ENCODE measurements around the gene BCL2L15. TPM values are rescaled to one million over a fixed set of nuclear protein-coding genes. Genes with fewer than 3 reads are reported as not detected.

BCL2L15 gene
- total and polyA plus RNA-seq, 2 donors (not counting 1 experiment from before 2014, with no cell fraction given): under 0.01 to 0.19 TPM

- H4K20me1 ChIP-seq (ENCODE audit: control insufficient read depth, extremely low read depth, insufficient read depth, low read length): no peaks in the 10 kb centered on the region
- no peaks in the 10 kb centered on the region for H3K79me2 ChIP-seq (ENCODE audit: control insufficient read depth, insufficient read depth, low read length)
- no peak for DNase-seq (ENCODE audit: low read depth in 2 of 2)
- H3K4me3 ChIP-seq (replicated peaks in 1 of 4; ENCODE audit: control extremely low read depth in 1 of 4, insufficient read depth in 1 of 4, low read depth in 3 of 4, low read length in 4 of 4): no peak overlapping the region
- peaks cover 6% of the 10 kb centered on the region for H3K4me1 ChIP-seq (ENCODE audit: control insufficient read depth, extremely low read depth, insufficient read depth, low read length)
- no peak overlapping the region for H3K4me2 ChIP-seq (ENCODE audit: extremely low read depth, insufficient read depth, low read length)
- no peaks in the 10 kb centered on the region for H3K9me3 ChIP-seq (ENCODE audit: control insufficient read depth, insufficient read depth, low read depth, low read length)
- H2AFZ ChIP-seq (ENCODE audit: low read length): no peak overlapping the region
- no peaks in the 10 kb centered on the region for H3K36me3 ChIP-seq (ENCODE audit: control insufficient read depth, insufficient read depth, low read length)
- no peak overlapping the region for H3K27ac ChIP-seq (ENCODE audit: insufficient read depth, low read length)
- TF ChIP-seq EZH2 (IDR thresholded peaks at IDR 0.05; ENCODE audit: low read length, missing control alignments): no peak
- no peak for TF ChIP-seq CTCF (conservative IDR thresholded peaks at IDR 0.05 in 1 of 2, IDR thresholded peaks at IDR 0.05 in 1 of 2; ENCODE audit: low read depth in 1 of 2, low read length in 2 of 2)
- no peaks in the 10 kb centered on the region for H3K27me3 ChIP-seq (ENCODE audit: control insufficient read depth, insufficient read depth, low read length)
- no peak overlapping the region for H3K9ac ChIP-seq (ENCODE audit: insufficient read depth, low read length)
Measured at GRCh38 chr1:113870778-113871177, 16.6 kb downstream of the BCL2L15 start.

- Histone ChIP-seq H4K20me1 (ENCODE audit: control insufficient read depth, extremely low read depth, insufficient read depth, low read length) (no peaks in the 10 kb centered on the region), H3K27ac (ENCODE audit: insufficient read depth, low read length) (no peak overlapping the region), H3K4me1 (ENCODE audit: control insufficient read depth, extremely low read depth, insufficient read depth, low read length) (peaks cover 6% of the 10 kb centered on the region), H3K9ac (ENCODE audit: insufficient read depth, low read length) (no peak overlapping the region), H3K27me3 (ENCODE audit: control insufficient read depth, insufficient read depth, low read length) (no peaks in the 10 kb centered on the region), H2AFZ (ENCODE audit: low read length) (peak overlapping the region; percentile 71), H3K9me3 (ENCODE audit: control insufficient read depth, insufficient read depth, low read depth, low read length) (no peaks in the 10 kb centered on the region), H3K4me2 (ENCODE audit: extremely low read depth, insufficient read depth, low read length) (no peak overlapping the region), H3K79me2 (ENCODE audit: control insufficient read depth, insufficient read depth, low read length) (no peaks in the 10 kb centered on the region), H3K36me3 (ENCODE audit: control insufficient read depth, insufficient read depth, low read length) (no peaks in the 10 kb centered on the region), H3K4me3 (replicated peaks in 1 of 4; ENCODE audit: control extremely low read depth in 1 of 4, insufficient read depth in 1 of 4, low read depth in 3 of 4, low read length in 4 of 4) (no peak overlapping the region)
- TF ChIP-seq EZH2 (IDR thresholded peaks at IDR 0.05; ENCODE audit: low read length, missing control alignments) (no peak), CTCF (conservative IDR thresholded peaks at IDR 0.05 in 1 of 2, IDR thresholded peaks at IDR 0.05 in 1 of 2; ENCODE audit: low read depth in 1 of 2, low read length in 2 of 2) (no peak)
- DNase-seq (ENCODE audit: low read depth in 2 of 2): peak in 1 of 2 donors; percentile 76
Measured at GRCh38 chr1:113868387-113869083, 18.8 kb downstream of the BCL2L15 start.

GRCh38 chr1:113861641-113862040 lies 25.7 kb downstream of the BCL2L15 start:
- no peak overlapping the region for H2AFZ ChIP-seq (ENCODE audit: low read length)
- peaks cover 12% of the 10 kb centered on the region for H3K4me1 ChIP-seq (ENCODE audit: control insufficient read depth, extremely low read depth, insufficient read depth, low read length)
- H3K79me2 ChIP-seq (ENCODE audit: control insufficient read depth, insufficient read depth, low read length): no peaks in the 10 kb centered on the region
- TF ChIP-seq CTCF (conservative IDR thresholded peaks at IDR 0.05 in 1 of 2, IDR thresholded peaks at IDR 0.05 in 1 of 2; ENCODE audit: low read depth in 1 of 2, low read length in 2 of 2) (no peak), EZH2 (IDR thresholded peaks at IDR 0.05; ENCODE audit: low read length, missing control alignments) (no peak)
- H3K27me3 ChIP-seq (ENCODE audit: control insufficient read depth, insufficient read depth, low read length): no peaks in the 10 kb centered on the region
- no peak overlapping the region for H3K4me3 ChIP-seq (replicated peaks in 1 of 4; ENCODE audit: control extremely low read depth in 1 of 4, insufficient read depth in 1 of 4, low read depth in 3 of 4, low read length in 4 of 4)
- no peak for DNase-seq (ENCODE audit: low read depth in 2 of 2)
- no peak overlapping the region for H3K4me2 ChIP-seq (ENCODE audit: extremely low read depth, insufficient read depth, low read length)
- H3K9ac ChIP-seq (ENCODE audit: insufficient read depth, low read length): no peak overlapping the region
- no peaks in the 10 kb centered on the region for H3K36me3 ChIP-seq (ENCODE audit: control insufficient read depth, insufficient read depth, low read length)
- no peaks in the 10 kb centered on the region for H3K9me3 ChIP-seq (ENCODE audit: control insufficient read depth, insufficient read depth, low read depth, low read length)
- H4K20me1 ChIP-seq (ENCODE audit: control insufficient read depth, extremely low read depth, insufficient read depth, low read length): no peaks in the 10 kb centered on the region
- no peak overlapping the region for H3K27ac ChIP-seq (ENCODE audit: insufficient read depth, low read length)
